Measurements from ENCODE around the gene KDM4C.

DNA sequence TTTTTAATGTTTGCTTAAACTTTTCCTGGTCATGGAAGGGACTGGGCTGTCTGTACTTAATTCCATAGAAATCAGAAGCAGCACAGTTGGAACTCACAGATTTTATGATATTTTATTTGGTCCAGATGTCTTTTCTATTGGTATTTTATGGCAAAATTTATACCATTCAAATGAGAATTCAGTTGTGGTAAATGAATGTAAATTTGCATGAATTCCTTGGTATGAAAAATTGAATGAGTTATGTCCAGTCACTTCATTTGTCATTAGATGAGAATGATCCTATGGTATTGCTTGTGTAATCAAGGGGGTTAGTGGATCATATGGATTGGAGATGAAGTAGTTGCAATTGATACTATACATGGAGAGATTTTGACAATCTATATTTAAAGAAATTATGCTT lies 188.0 kb downstream of the KDM4C start:
- TF ChIP-seq CTCF (IDR thresholded peaks at IDR 0.05) = no peak
- no peak for TF ChIP-seq POLR2A (IDR thresholded peaks at IDR 0.05)
- no peak for TF ChIP-seq POLR2AphosphoS5 (IDR thresholded peaks at IDR 0.05)

Data from sigmoid colon (tissue), 4 donors.